ENCODE results near the gene CAMTA2.

Gene CAMTA2

GRCh38 chr17:4944554-4945175 lies 42.8 kb downstream of the CAMTA2 start:
- Histone ChIP-seq H3K27me3 (ENCODE audit: control insufficient read depth, insufficient read depth, low read length) (no peaks in the 10 kb centered on the region), H3K4me2 (ENCODE audit: low read length) (no peak overlapping the region), H3K4me3 (ENCODE audit: low read depth, low read length) (no peak overlapping the region), H3K27ac (peak overlapping the region; percentile 16), H3K79me2 (peaks cover 16% of the 10 kb centered on the region), H3K4me1 (peaks cover 15% of the 10 kb centered on the region), H3K9me3 (ENCODE audit: control insufficient read depth, low read length) (no peaks in the 10 kb centered on the region), H3K36me3 (ENCODE audit: control insufficient read depth, insufficient read depth, low read length) (no peaks in the 10 kb centered on the region), H3K9ac (no peak overlapping the region), H2AFZ (no peak overlapping the region)
- TF ChIP-seq CTCF (IDR thresholded peaks at IDR 0.05), result no peak

GRCh38 chr17:4944163-4944553 lies 43.3 kb downstream of the CAMTA2 start:
- peak overlapping the region; percentile 16 for H3K27ac ChIP-seq

GRCh38 chr17:4942760-4943508 lies 44.5 kb downstream of the CAMTA2 start:
- TF ChIP-seq CTCF (IDR thresholded peaks at IDR 0.05), result no peak
- Histone ChIP-seq H3K27ac (no peak overlapping the region), H3K9me3 (ENCODE audit: control insufficient read depth, low read length) (no peaks in the 10 kb centered on the region), H3K36me3 (ENCODE audit: control insufficient read depth, insufficient read depth, low read length) (no peaks in the 10 kb centered on the region), H2AFZ (no peak overlapping the region), H3K4me1 (peaks cover 22% of the 10 kb centered on the region), H3K79me2 (peaks cover 24% of the 10 kb centered on the region), H3K4me2 (ENCODE audit: low read length) (no peak overlapping the region), H3K9ac (no peak overlapping the region), H3K4me3 (ENCODE audit: low read depth, low read length) (no peak overlapping the region), H3K27me3 (ENCODE audit: control insufficient read depth, insufficient read depth, low read length) (no peaks in the 10 kb centered on the region)

More at GRCh38 chr17:4944163-4944553, 43.3 kb downstream of the CAMTA2 start:
- H3K4me1 ChIP-seq, result peaks cover 15% of the 10 kb centered on the region
- H3K36me3 ChIP-seq (ENCODE audit: control insufficient read depth, insufficient read depth, low read length), result no peaks in the 10 kb centered on the region
- TF ChIP-seq CTCF (IDR thresholded peaks at IDR 0.05), result no peak
- H3K9me3 ChIP-seq (ENCODE audit: control insufficient read depth, low read length), result no peaks in the 10 kb centered on the region
- H3K27me3 ChIP-seq (ENCODE audit: control insufficient read depth, insufficient read depth, low read length), result no peaks in the 10 kb centered on the region
- H2AFZ ChIP-seq, result no peak overlapping the region
- H3K79me2 ChIP-seq, result peaks cover 16% of the 10 kb centered on the region
- H3K4me2 ChIP-seq (ENCODE audit: low read length), result no peak overlapping the region
- no peak overlapping the region for H3K9ac ChIP-seq
- H3K4me3 ChIP-seq (ENCODE audit: low read depth, low read length), result no peak overlapping the region

GRCh38 chr17:4941319-4941610 lies 46.2 kb downstream of the CAMTA2 start:
- H3K36me3 ChIP-seq (ENCODE audit: control insufficient read depth, insufficient read depth, low read length), result no peaks in the 10 kb centered on the region
- H3K27me3 ChIP-seq (ENCODE audit: control insufficient read depth, insufficient read depth, low read length), result no peaks in the 10 kb centered on the region
- peaks cover 20% of the 10 kb centered on the region for H3K79me2 ChIP-seq
- peak overlapping the region; percentile 91 for H3K4me3 ChIP-seq (ENCODE audit: low read depth, low read length)
- H3K27ac ChIP-seq, result peak overlapping the region; percentile 24
- H3K4me2 ChIP-seq (ENCODE audit: low read length), result peak overlapping the region; percentile 97
- TF ChIP-seq CTCF (IDR thresholded peaks at IDR 0.05), result no peak
- peaks cover 22% of the 10 kb centered on the region for H3K4me1 ChIP-seq
- peak overlapping the region; percentile 69 for H3K9ac ChIP-seq
- H2AFZ ChIP-seq, result no peak overlapping the region
- H3K9me3 ChIP-seq (ENCODE audit: control insufficient read depth, low read length), result no peaks in the 10 kb centered on the region

Measured in parathyroid adenoma (tissue), 2 donors.